HEK293T (cell line): Measurements from ENCODE around the gene TSPAN18.

ENCODE experiments used
- CTCF ChIA-PET: fragments of 350-600 bp; formaldehyde crosslinking; extraction: SDS; loops from one replicate; lab custom pipeline; 2021; ENCODE audit warnings: antibody characterized with exemption, inconsistent platforms; lab: Yijun Ruan, JAX
- POLR2A ChIA-PET: fragments of 350-600 bp; formaldehyde crosslinking; extraction: SDS; loops from one replicate; lab custom pipeline; 2020; ENCODE audit warnings: antibody characterized with exemption, inconsistent platforms; lab: Yijun Ruan, JAX
- DNase-seq: peaks from one replicate; pipeline ENCODE4 v3.0.0; 2012; ENCODE audit warnings: mixed read lengths; ENCODE audit errors: extremely low spot score
- ARNT ChIP-seq: fragments of 450-650 bp; IDR thresholded peaks from 2 replicates; pipeline ENCODE4 v1.6.1; 2017; ENCODE audit warnings: mild to moderate bottlenecking
- BHLHE40 ChIP-seq: fragments of 450-650 bp; IDR thresholded peaks from 2 replicates; pipeline ENCODE4 v1.6.1; 2016; ENCODE audit warnings: mild to moderate bottlenecking, moderate library complexity, borderline replicate concordance
- CTBP1 ChIP-seq: fragments of 450-650 bp; IDR thresholded peaks from 2 replicates; pipeline ENCODE4 v1.6.1; 2016; ENCODE audit warnings: borderline replicate concordance
- ELF4 ChIP-seq: fragments of 450-650 bp; IDR thresholded peaks from 2 replicates; pipeline ENCODE4 v1.6.1; 2017; ENCODE audit warnings: antibody characterized with exemption
- FOXA1 ChIP-seq: fragments of 450-650 bp; IDR thresholded peaks from 2 replicates; pipeline ENCODE4 v1.6.1; 2016; ENCODE audit warnings: mild to moderate bottlenecking
- FOXK2 ChIP-seq: fragments of 450-650 bp; IDR thresholded peaks from 2 replicates; pipeline ENCODE4 v1.6.1; 2016; ENCODE audit warnings: mild to moderate bottlenecking
- FOXM1 ChIP-seq: fragments of 450-650 bp; IDR thresholded peaks from 2 replicates; pipeline ENCODE4 v1.6.1; 2017; ENCODE audit warnings: mild to moderate bottlenecking, borderline replicate concordance
- HDGF ChIP-seq: fragments of 450-650 bp; IDR thresholded peaks from 2 replicates; pipeline ENCODE4 v1.6.1; 2017; ENCODE audit warnings: antibody characterized with exemption, borderline replicate concordance
- L3MBTL2 ChIP-seq: fragments of 450-650 bp; conservative IDR thresholded peaks from 2 replicates; pipeline ENCODE4 v1.6.1; 2016; ENCODE audit warnings: mild to moderate bottlenecking
- LEF1 ChIP-seq: fragments of 450-650 bp; IDR thresholded peaks from 2 replicates; pipeline ENCODE4 v1.6.1; 2017; ENCODE audit warnings: mild to moderate bottlenecking, borderline replicate concordance
- NFRKB ChIP-seq: fragments of 450-650 bp; IDR thresholded peaks from 2 replicates; pipeline ENCODE4 v1.6.1; 2016; ENCODE audit warnings: mild to moderate bottlenecking, moderate library complexity
- PKNOX1 ChIP-seq: fragments of 450-650 bp; IDR thresholded peaks from 2 replicates; pipeline ENCODE4 v1.6.1; 2016
- SP1 ChIP-seq: fragments of 450-650 bp; IDR thresholded peaks from 2 replicates; pipeline ENCODE4 v1.6.1; 2017
- SUZ12 ChIP-seq: fragments of 450-650 bp; IDR thresholded peaks from 2 replicates; pipeline ENCODE4 v1.6.1; 2016; ENCODE audit warnings: mild to moderate bottlenecking
- TARDBP ChIP-seq: fragments of 450-650 bp; IDR thresholded peaks from 2 replicates; pipeline ENCODE4 v1.6.1; 2016
- ZNF384 ChIP-seq: fragments of 450-650 bp; IDR thresholded peaks from 2 replicates; pipeline ENCODE4 v1.6.1; 2016

TSPAN18 gene

GRCh38 chr11:44899959-44900358 is 173.2 kb downstream of the TSPAN18 start:
- TF ChIP-seq TARDBP = no peak
- no peak for TF ChIP-seq FOXM1
- TF ChIP-seq PKNOX1 = peak; percentile 98
- TF ChIP-seq ELF4 = no peak
- peak; percentile 76 for DNase-seq
- ChIA-PET POLR2A (no interaction called here), CTCF (interaction anchor here (0.6 kb wide), 1 partner anchor 377 kb away, joined by 3 read pairs; no protein-coding TSS in a partner anchor)

- ChIA-PET CTCF (no interaction called here), POLR2A (interaction anchor here (0.5 kb wide), 1 partner anchor 765 kb away, joined by 3 read pairs; no protein-coding TSS in a partner anchor)
- no peak for DNase-seq
- no peak for TF ChIP-seq HDGF
- TF ChIP-seq ZNF384 = no peak
- no peak for TF ChIP-seq FOXA1
- TF ChIP-seq FOXM1 = no peak
- TF ChIP-seq NFRKB = no peak
- no peak for TF ChIP-seq TARDBP
- no peak for TF ChIP-seq LEF1
- no peak for TF ChIP-seq FOXK2
- TF ChIP-seq L3MBTL2 = no peak
- no peak for TF ChIP-seq BHLHE40
- TF ChIP-seq CTBP1 = no peak
Observed at GRCh38 chr11:44901120-44901633, 174.4 kb downstream of the TSPAN18 start.

- CTCF ChIA-PET = no interaction called here
- no peak for DNase-seq
- POLR2A ChIA-PET = no interaction called here
Observed at GRCh38 chr11:44901786-44902185, 175.0 kb downstream of the TSPAN18 start.

GRCh38 chr11:44903035-44903434 is 176.3 kb downstream of the TSPAN18 start:
- no peak for TF ChIP-seq SP1
- no peak for TF ChIP-seq ELF4
- no peak for TF ChIP-seq LEF1
- POLR2A ChIA-PET = no interaction called here
- CTCF ChIA-PET = no interaction called here
- DNase-seq = no peak

More at GRCh38 chr11:44901786-44902185, 175.0 kb downstream of the TSPAN18 start:
- TF ChIP-seq TARDBP = no peak
- TF ChIP-seq ARNT = no peak

GRCh38 chr11:44903518-44903917 is 176.8 kb downstream of the TSPAN18 start:
- DNase-seq = no peak
- TF ChIP-seq L3MBTL2 (no peak), ELF4 (no peak), HDGF (no peak), SUZ12 (no peak), FOXA1 (no peak)
- ChIA-PET POLR2A (no interaction called here), CTCF (no interaction called here)

- TF ChIP-seq ZNF384 = no peak
- no peak for TF ChIP-seq FOXK2
- TF ChIP-seq FOXM1 = no peak
- TF ChIP-seq BHLHE40 = no peak
- TF ChIP-seq LEF1 = no peak
- no peak for TF ChIP-seq CTBP1
- no peak for TF ChIP-seq FOXA1
- no peak for TF ChIP-seq HDGF
- no peak for TF ChIP-seq PKNOX1
- no peak for TF ChIP-seq SP1
- ChIA-PET POLR2A (no interaction called here), CTCF (interaction anchor here (0.5 kb wide), 1 partner anchor 54 kb away, joined by 4 read pairs; no protein-coding TSS in a partner anchor)
- DNase-seq = no peak
Observed at GRCh38 chr11:44904261-44905020, 177.7 kb downstream of the TSPAN18 start.

- ChIA-PET CTCF (no interaction called here), POLR2A (no interaction called here)
- DNase-seq = no peak
- TF ChIP-seq SP1 = no peak
- no peak for TF ChIP-seq ELF4
- no peak for TF ChIP-seq SUZ12
- no peak for TF ChIP-seq FOXK2
- no peak for TF ChIP-seq FOXM1
- no peak for TF ChIP-seq HDGF
- TF ChIP-seq TARDBP = no peak
- TF ChIP-seq ZNF384 = no peak
- no peak for TF ChIP-seq NFRKB
- TF ChIP-seq L3MBTL2 = no peak
- no peak for TF ChIP-seq CTBP1
- no peak for TF ChIP-seq ARNT
- TF ChIP-seq LEF1 = no peak
- TF ChIP-seq BHLHE40 = no peak
- no peak for TF ChIP-seq FOXA1
- no peak for TF ChIP-seq PKNOX1
Observed at GRCh38 chr11:44905131-44905866, 178.5 kb downstream of the TSPAN18 start.
